ENCODE results near the gene ANAPC2.

ANAPC2 gene

DNA sequence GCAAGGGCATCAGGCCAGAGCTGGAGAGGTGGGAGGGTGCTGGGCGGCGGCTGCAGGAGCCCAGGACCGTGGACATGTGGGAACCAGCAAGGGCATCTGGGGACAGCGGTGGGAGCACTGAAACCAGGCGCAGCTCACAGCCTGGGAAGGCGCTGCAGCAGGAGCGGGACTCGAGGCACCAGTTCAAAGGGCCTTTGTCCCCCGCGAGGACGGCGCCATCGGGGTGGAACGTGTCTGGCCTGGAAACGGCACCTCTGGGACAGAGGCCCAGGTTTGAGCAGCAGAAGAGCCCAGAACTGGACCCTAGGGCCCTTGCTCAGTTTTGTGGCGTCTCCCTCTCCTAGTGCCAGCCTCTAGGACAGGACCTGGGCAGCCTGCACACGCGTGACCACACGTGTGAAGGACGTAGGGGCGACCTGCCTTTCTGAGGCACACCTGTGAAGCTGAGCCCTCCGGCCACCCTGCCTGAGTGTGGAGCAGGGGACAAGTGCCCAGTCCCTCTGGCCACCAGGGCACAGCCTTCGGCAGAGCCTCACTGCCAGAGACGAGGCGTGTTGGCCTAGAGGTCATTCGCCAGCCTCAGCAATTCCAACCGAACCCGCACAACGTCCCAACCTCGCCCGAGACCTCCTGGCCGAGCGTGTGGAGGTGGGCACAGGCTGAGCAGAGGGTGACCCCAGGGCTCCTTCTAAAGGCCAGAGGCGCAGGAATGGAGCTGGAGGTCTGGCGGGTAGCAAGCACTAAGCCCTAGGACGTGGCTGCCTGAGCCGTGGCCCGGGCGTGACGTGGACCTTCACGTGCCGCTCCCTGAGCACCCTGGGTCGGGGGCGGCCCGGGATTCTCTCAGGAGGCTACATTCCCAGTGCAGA is 14.3 kb downstream of the ANAPC2 start:
- DNase-seq = no peak

DNA sequence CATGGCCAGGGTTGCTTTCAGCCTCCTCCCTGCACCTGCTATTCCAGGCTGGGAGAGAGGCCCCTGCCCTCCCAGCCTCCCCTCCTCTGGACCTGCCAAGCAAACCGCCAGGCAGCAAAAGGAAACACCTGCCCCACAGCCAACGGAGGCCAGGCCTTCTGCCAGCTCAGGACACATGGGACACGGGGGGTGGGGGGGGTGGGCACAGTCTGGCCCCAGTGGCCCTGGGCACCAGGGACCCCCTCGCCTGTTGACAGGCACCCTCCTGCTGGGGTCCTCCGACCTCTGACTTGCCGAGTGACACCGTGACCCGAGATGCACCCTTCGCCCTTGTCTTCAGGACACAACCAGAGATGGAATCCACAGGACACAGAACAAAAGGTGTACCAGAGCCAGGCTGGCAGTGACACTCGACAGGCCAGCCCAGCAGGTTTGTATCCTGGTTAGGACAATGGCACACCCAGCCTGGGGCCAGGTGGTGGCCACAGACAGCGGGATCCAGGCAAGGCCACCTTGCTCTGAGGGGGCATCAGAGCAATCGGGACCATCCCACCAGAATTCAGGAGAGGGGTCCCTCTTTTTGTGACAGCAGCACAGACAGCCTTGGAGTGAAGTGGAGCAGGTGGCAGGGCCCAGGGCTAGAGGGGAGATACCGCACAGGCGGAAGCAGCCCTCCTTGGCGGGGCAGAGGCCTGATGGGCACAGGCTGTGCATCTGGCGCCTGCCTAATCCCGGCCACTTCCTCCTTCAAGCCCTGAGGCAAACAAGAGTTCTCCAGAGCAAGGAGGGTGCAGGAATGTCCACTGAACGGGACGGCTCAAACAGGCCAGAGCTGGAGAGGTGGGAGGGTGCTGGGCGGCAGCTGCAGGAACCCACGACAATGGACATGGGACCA is 15.2 kb downstream of the ANAPC2 start:
- DNase-seq = no peak

DNA sequence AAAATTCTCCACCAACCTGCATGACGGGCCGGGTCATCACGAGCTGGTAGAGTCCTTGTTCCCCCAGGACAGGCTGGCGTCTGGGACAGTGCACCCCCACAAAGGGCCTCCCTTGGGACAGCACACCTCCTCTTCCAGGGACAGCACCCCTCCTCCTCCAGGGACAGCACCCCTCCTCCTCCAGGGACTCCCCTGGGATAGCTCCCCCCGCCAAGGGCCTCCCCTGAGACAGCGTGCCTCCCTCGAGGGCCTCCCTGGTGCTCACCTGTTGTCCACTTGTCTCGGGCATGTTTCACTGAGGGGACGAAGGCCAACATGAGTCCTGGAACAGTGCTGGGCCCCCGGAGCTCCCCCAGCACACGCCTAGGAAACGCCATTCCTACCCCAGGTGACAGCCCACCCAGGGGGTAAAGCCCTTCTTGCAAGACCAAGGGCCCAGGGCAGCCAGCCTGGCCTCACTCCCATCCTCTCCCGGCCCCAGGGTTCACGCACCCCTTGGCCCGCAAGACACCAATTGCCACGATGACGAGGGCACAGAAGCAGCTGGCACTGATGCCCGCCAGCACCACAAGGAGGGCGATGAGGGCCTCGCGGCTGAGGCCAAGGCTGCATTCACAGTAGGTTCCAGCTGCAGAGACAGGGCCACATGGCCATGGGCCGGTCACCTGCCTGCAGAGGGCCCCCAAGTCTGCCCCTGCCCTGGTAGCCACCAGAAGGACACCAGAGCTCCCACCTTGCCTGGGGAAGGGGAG is 17.0 kb downstream of the ANAPC2 start:
- no peak for DNase-seq

DNA sequence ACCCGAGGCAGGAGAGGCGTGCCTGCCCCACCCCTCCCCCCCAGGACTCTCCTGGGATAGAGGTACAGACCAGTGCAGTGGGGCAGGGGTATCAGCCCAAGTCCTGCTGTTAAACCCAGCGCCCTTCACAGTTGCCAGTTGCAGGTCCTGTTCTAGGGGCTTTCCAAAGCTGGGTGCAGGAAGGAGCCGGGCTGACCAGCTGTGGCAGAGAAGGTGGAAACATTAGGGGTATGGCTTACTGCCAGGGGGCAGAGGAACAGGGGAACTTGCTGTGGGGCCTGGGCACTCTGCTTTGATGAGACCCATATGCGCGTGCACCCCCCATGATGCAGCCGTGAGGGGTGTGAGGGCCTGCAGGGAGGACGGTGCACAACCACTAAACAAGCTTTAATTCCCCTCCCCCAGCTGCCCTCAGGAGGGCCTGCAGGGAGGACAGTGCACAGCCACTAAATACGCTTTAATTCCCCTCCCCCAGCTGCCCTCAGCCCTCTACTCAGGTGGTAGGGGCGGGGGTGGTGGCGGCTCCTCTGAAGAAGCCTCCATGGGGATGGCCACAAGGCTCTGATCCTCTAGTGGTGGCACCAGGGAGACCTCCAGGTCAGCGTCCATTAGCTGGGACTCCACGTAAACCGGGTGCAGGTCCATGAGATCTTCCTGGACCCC is 17.7 kb downstream of the ANAPC2 start:
- DNase-seq = no peak

DNA sequence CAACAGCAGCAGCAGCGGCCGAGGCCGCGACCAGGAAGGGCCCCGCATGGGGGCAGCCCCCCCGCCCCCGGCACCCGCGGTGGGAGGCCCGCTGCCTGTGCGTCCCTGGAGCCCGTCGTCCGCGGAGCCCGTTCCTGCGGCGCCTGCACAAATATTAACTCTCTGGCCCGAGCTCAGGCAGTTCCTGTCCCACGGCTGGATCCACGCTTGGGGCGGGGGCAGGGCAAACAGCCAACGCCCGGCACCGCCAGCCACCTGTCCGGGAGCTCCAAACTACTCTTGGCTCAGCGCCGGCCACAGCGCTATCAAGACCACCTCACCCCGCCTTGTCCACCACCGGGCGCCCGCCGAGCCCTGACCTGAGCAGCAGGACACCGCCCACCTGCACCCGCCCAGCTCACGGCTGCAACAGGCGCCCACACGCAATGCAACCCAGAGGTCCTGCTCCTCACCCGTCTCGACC is 18.4 kb downstream of the ANAPC2 start, which contains the start of gene LRRC26:
Gene LRRC26 (minus strand): TSS at position 156 of the 463 bp plus-strand sequence. CDS start 108 bp downstream, at position 48.
- no peak for DNase-seq

DNA sequence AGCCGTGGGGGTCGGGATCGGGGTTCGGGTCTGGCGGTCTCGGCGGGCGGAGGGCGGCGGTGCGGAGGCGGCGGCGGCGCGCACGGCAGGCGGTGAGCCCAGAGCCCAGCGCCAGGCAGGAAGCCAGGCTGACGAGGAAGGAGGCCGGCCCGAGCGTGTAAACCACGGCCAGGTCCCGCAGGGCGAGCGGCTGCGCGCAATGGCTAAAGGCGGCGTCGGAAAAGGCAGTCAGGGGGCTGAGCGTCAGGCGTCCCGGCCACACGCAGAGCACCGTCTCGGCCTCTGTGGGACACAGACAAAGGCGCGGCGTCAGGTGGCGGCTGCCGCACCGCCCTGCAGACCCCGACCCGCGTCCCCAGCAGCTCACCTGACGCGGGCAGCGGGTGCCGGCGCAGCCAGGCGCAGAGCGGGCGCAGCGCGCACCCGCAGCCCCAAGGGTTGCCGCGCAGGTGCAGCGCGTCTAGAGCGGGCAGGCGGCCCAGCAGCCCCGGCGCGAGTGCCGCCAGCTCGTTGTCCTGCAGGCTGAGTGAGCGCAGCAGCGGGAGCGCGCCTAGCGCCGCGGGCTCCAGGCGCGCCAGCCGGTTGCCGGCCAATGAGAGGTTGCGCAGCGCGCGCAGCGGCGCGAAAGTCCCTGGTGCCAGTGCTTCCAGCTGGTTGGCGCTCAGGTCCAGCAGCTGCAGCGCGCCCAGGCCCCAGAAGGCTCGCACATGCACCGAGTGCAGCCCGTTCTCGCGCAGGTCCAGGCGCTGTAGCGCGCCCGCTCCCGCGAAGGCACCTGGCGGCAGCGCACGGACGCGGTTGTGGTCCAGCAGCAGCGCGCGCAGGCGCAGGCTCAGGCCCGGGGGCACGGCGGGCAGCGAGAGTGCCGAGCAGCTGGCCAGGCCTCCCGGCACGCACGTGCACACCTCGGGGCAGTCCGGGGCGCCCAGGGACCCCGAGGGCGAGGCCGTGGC is 19.2 kb downstream of the ANAPC2 start:
- DNase-seq = peak; percentile 43 to 55

DNA sequence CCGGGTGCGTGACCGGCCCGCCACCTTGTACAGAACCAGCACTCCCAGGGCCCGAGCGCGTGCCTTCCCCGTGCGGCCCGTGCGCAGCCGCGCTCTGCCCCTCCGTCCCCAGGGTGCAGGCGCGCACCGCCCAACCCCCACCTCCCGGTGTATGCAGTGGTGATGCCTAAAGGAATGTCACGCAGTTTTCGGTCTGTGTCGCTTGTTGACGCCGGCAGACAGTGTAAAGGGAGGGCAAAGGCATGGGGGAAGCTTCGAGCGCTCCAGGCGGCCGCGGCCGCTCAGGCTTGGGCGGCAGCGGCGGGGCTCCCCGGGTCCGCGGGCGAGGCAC is 19.8 kb downstream of the ANAPC2 start:
- peak in 1 of 2 experiments; percentile 53 for DNase-seq

DNA sequence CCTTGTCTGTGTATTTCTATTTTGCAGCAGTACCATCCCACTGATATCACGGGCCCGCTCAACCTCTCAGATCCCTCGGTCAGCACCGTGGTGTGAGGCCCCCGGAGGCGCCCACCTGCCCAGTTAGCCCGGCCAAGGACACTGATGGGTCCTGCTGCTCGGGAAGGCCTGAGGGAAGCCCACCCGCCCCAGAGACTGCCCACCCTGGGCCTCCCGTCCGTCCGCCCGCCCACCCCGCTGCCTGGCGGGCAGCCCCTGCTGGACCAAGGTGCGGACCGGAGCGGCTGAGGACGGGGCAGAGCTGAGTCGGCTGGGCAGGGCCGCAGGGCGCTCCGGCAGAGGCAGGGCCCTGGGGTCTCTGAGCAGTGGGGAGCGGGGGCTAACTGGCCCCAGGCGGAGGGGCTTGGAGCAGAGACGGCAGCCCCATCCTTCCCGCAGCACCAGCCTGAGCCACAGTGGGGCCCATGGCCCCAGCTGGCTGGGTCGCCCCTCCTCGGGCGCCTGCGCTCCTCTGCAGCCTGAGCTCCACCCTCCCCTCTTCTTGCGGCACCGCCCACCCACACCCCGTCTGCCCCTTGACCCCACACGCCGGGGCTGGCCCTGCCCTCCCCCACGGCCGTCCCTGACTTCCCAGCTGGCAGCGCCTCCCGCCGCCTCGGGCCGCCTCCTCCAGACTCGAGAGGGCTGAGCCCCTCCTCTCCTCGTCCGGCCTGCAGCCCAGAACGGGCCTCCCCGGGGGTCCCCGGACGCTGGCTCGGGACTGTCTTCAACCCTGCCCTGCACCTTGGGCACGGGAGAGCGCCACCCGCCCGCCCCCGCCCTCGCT is 20.4 kb downstream of the ANAPC2 start:
- DNase-seq = no peak

DNA sequence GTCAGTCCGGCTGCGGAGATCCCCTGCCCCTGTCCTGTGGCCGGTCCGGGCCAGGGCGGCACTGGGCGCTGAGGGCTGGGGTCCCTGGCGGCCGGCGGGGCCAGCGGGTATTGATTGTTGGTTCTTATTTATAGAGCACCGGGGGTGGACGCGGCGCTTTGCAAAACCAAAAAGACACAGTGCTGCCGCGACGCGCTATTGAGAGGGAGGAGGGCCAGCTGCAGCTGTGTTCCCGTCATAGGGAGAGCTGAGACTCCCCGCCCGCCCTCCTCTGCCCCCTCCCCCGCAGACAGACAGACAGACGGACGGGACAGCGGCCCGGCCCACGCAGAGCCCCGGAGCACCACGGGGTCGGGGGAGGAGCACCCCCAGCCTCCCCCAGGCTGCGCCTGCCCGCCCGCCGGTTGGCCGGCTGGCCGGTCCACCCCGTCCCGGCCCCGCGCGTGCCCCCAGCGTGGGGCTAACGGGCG is 21.0 kb downstream of the ANAPC2 start:
- DNase-seq = no peak

DNA sequence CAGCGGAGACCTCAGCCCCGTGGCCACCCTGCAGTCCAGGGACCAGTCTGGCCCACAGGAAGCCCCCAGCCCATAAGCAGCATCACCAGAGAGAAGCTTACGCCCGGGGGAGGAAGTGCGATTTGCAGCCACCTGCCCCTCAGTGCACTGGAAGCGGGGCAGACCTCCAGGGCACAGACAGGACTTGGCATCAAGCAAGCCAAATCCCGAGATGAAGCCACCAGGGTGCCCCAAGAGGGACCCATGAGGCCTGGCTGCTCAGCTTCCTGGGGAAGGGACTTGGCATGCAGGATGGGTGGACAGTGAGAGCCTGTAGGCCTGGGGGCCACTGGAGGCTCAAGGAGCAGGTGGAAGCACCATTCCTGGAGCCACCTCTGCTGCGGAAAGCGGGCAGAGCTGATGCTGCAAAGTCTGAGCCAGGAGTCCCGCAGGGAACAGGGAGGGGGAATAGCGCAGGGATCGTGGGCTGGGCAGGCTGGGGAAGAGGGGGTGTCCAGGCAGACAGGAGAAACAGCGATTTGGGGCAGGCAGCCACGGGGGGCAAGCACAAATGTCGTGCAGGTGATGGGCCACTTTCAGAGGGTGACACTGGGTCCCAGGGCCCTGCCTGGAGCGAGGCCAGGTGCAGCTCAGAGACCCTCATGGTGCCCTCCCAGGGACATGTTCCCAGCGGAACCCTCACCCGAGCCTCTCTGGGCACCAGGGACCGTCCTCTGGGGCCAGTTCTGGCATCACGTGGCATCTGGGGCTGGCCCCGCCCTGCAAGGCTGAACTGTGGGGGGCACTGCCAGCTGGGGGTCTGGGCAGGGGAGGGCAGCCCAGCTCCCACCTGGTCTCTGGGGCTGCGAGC is 21.8 kb downstream of the ANAPC2 start:
- no peak for DNase-seq

DNA sequence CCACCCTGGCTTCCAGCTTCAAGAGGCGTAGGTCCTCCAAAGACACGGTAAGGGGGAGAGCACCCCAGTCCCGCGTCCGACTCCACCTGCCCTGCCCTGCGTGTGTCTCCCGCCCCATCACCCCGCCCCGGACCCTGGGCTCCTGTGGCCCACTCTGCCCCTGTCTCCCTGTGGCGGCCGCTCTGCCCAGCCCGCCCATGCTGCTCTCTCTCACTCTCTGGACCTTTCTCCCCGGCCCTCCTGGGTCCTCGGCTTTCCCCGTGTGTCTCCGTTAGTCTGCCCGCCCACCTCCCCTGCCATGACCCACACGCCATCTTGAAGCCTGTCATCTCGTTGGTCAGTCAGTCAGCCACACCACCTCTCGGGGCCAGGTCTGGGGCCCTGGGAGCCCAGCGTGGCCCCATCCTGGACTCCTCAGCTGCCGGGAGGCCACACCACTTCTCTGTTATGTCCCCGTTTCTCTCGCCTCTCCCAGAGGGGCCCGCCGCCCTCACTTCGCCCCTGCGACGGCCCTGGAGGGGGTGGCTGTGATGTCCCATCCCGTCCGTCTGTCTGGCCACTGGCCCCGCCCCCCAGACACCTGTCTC is 23.0 kb downstream of the ANAPC2 start:
- DNase-seq = no peak

DNA sequence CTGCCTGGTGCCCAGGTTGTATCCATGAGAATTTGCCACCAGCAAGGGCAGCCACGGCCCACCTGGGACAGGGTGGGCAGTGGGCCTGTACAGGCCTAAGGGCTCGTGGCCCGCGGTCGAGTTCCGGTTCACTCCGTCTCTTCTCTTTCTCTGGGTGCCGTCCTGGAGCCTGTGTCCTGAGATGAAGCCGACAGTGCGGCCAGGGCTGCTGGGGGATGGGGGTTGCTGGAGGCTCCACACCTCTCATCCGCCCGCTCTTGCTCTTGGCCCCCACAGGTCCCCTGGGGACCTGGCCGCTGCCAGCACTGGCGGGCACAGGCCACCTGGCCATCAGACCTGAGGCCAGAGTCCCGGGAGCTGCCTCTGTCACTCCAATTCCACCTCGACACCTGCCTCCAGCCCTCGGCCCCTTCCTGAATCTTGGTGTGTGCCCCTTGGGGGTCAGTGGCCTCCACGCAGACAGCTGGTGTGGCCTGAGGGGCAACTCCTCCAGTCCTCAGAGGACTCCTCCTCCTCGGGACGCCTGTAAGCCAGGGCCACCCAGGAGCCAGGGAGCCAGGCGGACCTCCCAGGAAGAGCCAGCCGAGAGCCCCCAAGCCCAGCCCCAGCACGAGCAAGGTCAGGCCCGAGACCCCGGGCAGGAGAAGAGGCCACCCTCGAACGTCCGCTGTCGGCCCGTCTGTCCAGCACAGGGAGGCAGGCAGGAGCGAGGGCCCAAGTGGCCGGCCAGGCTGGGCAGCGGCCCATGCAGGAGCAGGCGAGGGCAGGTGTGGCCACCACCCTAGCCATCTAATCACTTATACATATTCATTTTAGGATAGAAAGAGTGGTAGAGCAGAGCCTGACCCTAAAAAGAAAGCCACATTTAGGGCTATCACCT is 23.8 kb downstream of the ANAPC2 start:
- DNase-seq = no peak

DNA sequence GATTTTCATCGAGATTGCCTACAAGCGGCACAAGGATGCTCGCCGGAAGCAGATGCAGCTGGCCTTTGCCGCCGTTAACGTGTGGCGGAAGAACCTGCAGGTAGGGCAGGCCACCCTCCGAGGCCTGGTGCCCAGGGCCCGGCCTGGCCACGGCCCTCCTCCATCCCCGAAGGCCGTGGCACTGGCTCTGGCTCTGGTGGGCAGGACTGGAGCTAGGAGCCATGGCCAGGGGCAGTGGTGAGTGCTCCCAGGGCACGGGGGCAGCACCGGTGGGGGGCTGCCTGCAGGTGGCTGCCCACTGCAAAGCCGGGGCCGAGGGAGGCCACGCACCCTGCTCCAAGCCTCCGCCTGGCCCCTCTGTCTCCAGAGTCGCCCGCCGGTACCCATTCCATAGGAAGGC is 24.6 kb downstream of the ANAPC2 start:
- DNase-seq = no peak

DNA sequence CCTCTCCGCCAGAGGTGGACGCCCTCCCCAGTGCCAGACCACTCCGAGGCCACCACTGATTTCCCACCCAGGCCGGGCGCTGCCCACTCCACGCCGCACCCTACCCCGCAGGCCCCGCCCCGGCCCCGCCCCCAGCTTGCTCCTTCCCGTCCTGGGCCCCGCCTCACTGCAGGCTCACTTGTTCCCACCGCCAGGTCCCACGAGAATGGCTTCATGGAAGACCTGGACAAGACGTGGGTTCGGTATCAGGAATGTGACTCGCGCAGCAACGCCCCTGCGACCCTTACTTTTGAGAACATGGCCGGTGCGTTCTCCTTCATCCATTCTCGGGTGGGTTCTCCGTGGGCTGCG is 25.0 kb downstream of the ANAPC2 start:
- DNase-seq = no peak

DNA sequence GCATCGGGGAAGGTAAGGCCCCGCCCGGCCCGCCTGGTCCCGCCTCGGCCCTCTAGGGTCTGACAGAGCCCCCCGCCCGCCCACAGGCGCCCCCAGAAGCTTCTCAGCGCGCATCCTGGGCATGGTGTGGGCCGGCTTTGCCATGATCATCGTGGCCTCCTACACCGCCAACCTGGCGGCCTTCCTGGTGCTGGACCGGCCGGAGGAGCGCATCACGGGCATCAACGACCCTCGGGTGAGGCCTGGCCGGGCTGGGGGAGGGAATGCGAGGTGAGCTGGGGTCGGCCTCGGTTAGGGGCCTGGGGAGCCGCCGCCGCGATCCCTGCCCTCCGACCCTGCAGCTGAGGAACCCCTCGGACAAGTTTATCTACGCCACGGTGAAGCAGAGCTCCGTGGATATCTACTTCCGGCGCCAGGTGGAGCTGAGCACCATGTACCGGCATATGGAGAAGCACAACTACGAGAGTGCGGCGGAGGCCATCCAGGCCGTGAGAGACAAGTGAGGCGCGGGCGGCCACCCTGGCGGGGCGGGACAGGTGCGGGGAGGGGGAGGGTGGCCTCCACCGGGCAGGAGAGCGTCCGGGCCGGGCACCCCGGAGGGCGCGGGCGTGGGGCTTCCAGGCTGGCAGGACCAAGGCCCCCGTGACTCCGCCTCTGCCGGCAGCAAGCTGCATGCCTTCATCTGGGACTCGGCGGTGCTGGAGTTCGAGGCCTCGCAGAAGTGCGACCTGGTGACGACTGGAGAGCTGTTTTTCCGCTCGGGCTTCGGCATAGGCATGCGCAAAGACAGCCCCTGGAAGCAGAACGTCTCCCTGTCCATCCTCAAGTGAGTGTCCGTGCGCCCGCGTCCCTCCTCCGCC is 25.6 kb downstream of the ANAPC2 start:
- DNase-seq = no peak

DNA sequence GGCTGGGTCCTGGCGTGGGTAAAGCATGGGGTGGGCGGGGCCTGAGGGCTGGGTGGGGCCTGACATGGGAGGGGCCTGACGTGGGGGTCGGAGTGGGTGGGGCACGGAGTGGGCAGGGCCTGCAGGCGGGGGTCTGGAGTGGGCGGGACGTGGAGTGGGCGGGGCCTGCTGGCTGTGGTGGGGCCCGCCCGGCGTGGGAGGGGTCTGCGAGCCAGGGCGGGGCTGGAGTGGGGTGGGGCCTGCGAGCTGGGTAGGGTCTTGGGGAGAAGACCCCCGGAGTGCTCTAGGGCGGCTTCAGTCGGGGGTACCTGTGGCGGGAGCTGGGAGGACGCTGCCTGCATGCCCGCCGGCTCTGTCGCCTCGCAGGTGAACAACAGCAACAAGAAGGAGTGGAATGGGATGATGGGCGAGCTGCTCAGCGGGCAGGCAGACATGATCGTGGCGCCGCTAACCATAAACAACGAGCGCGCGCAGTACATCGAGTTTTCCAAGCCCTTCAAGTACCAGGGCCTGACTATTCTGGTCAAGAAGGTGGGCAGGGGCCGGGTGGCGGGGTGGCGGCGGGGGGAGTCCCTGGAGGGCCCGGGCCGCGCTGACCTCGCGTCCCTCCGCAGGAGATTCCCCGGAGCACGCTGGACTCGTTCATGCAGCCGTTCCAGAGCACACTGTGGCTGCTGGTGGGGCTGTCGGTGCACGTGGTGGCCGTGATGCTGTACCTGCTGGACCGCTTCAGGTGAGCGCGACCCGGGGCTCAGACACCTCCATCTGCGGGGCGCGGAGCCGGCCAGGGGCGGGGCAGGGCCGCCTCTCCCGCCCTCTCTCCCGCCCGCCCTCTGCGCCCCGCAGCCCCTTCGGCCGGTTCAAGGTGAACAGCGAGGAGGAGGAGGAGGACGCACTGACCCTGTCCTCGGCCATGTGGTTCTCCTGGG is 26.5 kb downstream of the ANAPC2 start:
- DNase-seq = no peak

All from activated T-cell treated with anti-CD3 and anti-CD28 coated beads, Interleukin-2, amount 50 U/mL, for 48 hours (primary cell).